Measurements from ENCODE around the gene TPBGL. TPM values are rescaled to one million over a fixed set of nuclear protein-coding genes. Genes with fewer than 3 reads are reported as not detected.

Gene TPBGL
- polyA plus RNA-seq, 4 donors, result 0.10 to 0.20 (median 0.13) TPM

- no peak for DNase-seq (ENCODE audit: low read depth in 4 of 4, low spot score in 2 of 4)
Observed at GRCh38 chr11:75286826-75287465, 46.4 kb downstream of the TPBGL start.

GRCh38 chr11:75287579-75287978 is 47.0 kb downstream of the TPBGL start:
- no peak for DNase-seq (ENCODE audit: low read depth in 4 of 4, low spot score in 2 of 4)

- DNase-seq (ENCODE audit: low read depth in 4 of 4, low spot score in 2 of 4), result no peak
Observed at GRCh38 chr11:75289511-75289760, 48.9 kb downstream of the TPBGL start.

- DNase-seq (ENCODE audit: low read depth in 4 of 4, low spot score in 2 of 4), result no peak
Observed at GRCh38 chr11:75289919-75290318, 49.3 kb downstream of the TPBGL start.

- no peak for DNase-seq (ENCODE audit: low read depth in 4 of 4, low spot score in 2 of 4)
Observed at GRCh38 chr11:75291741-75292140, 51.2 kb downstream of the TPBGL start.

GRCh38 chr11:75292943-75293342 is 52.4 kb downstream of the TPBGL start:
- DNase-seq (ENCODE audit: low read depth in 4 of 4, low spot score in 2 of 4), result no peak

Other genes starting within 250 kb of the TPBGL start
- under 1 TPM in 3 of 4 donors, not detected in 1; 0.01 to 0.06 (median 0.03) TPM for gene OR2AT4, start 143.9 kb upstream of the TPBGL start, polyA plus RNA-seq (ENCODE audit: insufficient read length in 4 of 4)
- 10 to 100 TPM in 1 of 4 donors, 1 to 10 TPM in 3; 6.3 to 11.7 (median 8.4) TPM for gene SLCO2B1, start 89.7 kb upstream of the TPBGL start, polyA plus RNA-seq (ENCODE audit: insufficient read length in 4 of 4)
- gene ARRB1, start 110.9 kb downstream of the TPBGL start, polyA plus RNA-seq (ENCODE audit: insufficient read length in 4 of 4), result 10 to 100 TPM; 22.7 to 27.6 (median 25.1) TPM
- gene RPS3, start 158.7 kb downstream of the TPBGL start, polyA plus RNA-seq (ENCODE audit: insufficient read length in 4 of 4), result 1,000 to 10,000 TPM; 2,095 to 2,908 (median 2,543) TPM
- gene KLHL35, start 192.4 kb downstream of the TPBGL start, polyA plus RNA-seq (ENCODE audit: insufficient read length in 4 of 4), result 1 to 10 TPM in 1 of 4 donors, under 1 TPM in 3; 0.48 to 1.6 (median 0.82) TPM

Measured in left renal cortex interstitium (tissue), 4 donors.